Lower leg skin (tissue), 3 donors: ENCODE measurements around the gene FIS1.

Source experiments
- CTCF ChIP-seq, 3 donors: fragments of 450-650 bp; IDR thresholded peaks; one replicate each; pipeline ENCODE4 v1.5.1; 2016; ENCODE audit warnings: antibody characterized with exemption in 3 of 3, mild to moderate bottlenecking in 3 of 3, moderate library complexity in 2 of 3
- POLR2A ChIP-seq, 2 donors: fragments of 450-650 bp; IDR thresholded peaks; one replicate each; pipeline ENCODE4 v1.6.1; 2016 to 2017; ENCODE audit warnings: antibody characterized with exemption in 2 of 2, mild to moderate bottlenecking in 1 of 2, moderate library complexity in 1 of 2

DNA sequence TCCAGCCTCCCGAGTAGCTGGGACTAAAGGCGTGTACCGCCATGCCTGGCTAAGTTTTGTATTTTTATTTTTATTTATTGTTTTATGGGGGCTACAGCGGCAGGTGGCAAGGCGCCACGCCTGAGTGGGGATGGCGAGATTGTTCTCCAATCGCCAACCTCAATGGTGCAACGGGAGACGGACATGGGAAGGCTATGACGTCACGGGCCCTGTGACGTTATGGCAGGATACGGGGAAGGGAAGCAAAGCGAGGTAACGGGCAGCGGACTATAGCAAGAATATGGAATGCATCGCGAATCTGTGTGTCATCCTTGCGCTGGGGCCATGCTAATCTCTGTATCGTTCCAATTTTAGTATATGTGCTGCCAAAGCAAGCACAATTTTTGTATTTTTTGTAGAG lies 24.8 kb upstream of the FIS1 start:
- TF ChIP-seq CTCF (IDR thresholded peaks at IDR 0.05), result no peak
- TF ChIP-seq POLR2A (IDR thresholded peaks at IDR 0.05), result no peak
